GM21737 (cell line): ENCODE measurements around the gene EFNA2.

Experiments
- ATAC-seq: cut with Tn5 transposase; IDR thresholded peaks from one replicate; pipeline ENCODE4 v1.9.1; 2021; ENCODE audit warnings: mild to moderate bottlenecking, moderate library complexity; ENCODE audit not compliant: unreplicated experiment

EFNA2 gene

GRCh38 chr19:1271528-1272422 is 13.9 kb upstream of the EFNA2 start:
- no peak for ATAC-seq

GRCh38 chr19:1272423-1273262 is 13.0 kb upstream of the EFNA2 start:
- no peak for ATAC-seq

DNA sequence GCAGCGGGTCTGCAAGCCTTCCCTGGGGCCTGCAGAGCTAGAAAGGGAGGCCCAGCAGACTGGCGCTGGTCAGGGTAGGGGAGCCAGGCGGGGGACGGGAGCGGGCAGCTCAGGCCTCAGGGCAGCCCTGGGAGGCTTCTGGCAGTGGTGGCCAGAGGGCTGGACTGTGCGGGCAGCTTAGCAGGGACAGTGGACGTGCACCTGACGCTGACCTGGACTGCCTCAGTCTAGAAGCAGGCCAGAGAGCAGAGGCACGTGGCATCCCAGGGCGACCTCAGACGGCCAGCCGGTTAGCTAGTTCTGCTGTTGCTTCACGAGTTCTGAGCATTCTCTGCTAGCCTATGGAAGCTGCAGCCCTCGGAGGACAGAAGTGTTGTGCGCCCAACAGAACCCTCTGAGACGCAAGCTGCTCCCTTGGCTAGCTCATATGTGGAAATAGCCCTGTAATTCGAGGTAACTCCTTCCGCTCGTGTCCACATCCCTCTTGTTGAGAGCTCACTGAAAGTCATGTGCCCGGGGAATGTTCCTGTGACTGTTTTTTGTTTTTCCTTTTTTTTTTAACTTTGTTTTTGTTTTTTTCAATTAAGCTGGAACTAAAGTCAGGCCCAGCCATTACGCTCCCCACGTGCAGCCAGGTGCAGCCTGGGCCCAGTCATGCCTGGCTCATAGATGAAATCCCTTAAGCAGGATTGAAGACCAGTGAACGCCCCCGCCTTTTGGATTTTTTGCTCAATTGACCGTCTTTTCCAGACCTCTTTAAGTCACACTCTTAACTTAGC is 12.2 kb upstream of the EFNA2 start:
- no peak for ATAC-seq

DNA sequence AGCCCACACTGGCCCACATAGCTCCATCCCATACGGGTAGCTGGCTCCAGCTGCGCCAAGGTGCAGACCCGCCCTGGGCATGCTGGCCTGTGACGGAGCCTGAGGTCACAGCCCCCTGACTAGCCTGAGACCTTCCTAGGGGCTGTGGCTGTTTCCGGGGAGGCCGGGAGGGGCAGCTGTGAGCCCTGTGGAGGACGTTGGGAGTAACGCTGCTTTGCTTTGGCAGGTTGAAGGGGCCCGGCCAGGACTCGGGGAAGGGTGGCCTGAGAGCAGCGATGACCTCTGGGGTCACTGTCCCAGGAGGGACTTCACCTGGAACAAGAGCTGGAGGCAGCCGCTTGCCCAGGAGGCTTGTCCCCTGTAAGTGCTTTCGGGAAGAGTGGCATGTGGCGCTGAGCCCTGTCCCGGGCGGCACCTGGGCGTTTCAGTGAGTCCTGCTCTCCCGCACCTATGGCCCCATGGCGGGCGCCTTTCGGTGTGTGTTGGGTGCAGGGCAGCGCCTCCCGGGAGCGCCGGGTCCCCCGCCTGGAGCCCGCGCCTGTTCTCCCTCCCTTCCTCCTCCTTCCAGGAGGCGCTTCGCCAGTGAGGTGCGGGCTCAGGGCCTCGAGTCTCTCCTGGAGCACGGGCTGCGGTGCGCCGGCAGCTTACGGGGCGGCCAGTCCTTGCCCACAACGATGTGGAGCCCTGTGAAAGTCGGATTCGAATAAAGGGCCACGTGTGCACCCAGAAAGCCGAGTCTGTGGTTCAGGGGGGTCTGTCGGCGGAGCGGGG is 11.4 kb upstream of the EFNA2 start:
- ATAC-seq, result no peak

- no peak for ATAC-seq
These were observed 10.8 kb upstream of the EFNA2 start for GRCh38 chr19:1274852-1275259.

DNA sequence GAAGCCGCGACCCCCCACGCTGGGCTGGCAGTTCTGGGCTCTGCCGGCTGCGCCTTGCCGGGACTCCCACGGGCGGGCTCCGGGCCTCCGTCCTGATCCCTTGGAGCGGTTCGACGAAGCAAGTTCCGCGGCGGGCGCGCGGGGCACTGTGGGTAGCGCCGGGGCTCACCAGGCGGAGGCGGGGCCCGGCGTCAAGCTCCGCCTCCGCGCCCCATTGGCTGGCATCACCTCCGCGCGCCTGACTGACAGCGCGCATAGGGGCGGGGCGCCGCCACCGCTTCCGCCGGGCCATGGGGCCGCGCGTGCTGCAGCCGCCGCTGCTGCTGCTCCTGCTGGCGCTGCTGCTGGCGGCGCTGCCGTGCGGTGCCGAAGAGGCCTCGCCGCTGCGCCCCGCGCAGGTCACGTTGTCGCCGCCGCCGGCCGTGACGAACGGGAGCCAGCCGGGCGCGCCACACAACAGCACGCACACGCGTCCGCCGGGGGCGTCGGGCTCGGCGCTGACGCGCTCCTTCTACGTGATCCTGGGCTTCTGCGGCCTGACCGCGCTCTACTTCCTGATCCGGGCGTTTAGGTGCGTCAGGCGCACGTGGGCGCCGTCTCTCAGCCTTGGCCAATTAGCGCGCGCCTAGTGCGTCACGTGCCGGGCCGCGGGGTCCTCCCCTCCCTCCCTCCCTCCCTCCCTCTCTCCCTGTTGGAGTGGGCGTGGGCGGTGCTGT is 10.3 kb upstream of the EFNA2 start, which contains the start of gene FAM174C:
Gene FAM174C (plus strand): TSS at position 271 of the 716 bp plus-strand sequence. CDS start 20 bp downstream, at position 291.
- peak; percentile 62 for ATAC-seq

DNA sequence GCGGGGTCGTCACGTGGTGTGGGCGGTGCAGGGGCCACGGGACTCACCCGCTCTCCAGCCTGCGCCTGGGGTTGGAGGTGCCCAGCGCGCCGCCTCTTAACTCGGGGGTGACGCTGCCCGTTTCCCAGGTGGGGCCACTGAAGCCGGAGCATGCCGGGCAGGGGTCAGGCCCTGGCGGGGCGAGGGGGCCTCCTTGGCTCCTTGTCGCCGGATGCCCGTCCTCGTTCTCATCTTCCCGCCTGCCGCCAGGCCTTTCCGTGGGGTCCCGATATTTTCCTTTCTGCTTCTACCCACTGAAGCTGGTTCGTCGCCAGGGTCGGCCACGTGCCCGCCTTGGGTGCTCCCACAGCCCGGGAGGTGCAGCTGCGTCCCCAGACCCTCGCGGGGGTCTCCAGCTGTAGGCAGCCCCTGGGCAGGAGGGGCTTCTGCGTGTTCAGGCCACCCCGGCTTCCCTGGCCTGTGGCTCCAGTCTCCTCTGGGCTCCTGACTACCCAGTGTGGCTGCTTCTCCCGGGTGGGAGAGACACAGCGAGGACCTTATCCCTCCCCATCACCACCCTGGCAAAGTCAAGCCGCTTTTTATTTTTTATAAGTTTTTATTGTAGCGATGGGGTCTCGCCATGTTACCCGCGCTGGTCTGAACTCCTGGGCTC is 9.6 kb upstream of the EFNA2 start:
- no peak for ATAC-seq

DNA sequence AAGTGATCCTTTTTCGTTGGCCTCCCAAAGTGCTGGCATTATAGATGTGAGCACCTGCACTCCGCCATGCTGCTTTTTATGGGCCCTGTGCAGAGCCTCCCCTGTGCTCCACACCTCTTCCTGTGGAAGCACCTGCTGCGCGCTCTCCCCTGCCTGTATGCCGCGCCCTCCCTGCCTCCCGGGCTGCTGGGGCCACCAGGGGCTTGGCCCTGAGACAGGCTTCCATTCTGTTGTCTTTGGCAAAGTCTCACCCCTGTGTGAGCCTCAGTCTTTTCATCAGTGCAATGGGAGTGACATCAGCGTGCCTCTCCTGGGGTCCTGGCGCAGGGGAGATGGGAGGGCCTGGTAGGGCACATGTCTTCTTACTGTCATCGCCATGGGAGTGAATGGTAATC is 9.0 kb upstream of the EFNA2 start:
- ATAC-seq, result no peak

DNA sequence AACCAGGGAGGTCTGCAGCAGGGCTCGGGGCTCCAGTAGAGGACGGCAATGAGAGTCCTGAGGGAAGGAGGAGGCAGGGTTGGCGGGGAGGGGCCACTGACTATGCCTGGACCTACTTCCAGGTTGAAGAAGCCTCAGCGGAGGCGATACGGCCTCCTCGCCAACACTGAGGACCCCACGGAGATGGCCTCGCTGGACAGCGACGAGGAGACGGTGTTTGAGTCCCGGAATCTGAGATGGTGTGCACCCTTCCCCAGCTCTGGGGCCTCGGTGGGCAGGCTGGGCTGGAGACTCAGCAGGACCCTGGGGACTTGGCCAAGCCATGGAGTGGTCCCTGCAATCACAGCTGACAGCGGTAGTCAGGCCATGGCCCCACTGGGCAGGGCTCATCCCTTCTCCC is 8.6 kb upstream of the EFNA2 start:
- no peak for ATAC-seq

DNA sequence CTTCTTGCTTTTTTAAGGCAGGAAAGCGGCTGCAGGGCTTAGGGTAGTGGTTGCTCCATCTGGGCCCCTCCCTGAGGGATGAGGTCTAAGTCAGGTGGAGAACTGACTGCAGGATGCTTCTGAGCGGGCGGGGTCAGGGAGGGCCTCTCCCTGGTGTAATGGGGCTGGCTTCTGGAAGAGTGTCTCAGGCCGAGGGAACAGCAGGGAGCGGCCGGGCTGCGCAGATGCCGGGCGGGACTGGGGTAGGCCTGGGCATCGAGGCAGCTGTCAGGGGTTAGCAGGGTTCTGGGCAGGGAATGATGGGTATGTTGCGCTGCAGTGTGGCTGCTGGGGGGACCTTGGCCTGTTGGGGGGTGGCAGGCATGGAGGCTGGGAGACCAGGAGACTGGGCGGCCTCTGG is 7.6 kb upstream of the EFNA2 start:
- ATAC-seq, result no peak

DNA sequence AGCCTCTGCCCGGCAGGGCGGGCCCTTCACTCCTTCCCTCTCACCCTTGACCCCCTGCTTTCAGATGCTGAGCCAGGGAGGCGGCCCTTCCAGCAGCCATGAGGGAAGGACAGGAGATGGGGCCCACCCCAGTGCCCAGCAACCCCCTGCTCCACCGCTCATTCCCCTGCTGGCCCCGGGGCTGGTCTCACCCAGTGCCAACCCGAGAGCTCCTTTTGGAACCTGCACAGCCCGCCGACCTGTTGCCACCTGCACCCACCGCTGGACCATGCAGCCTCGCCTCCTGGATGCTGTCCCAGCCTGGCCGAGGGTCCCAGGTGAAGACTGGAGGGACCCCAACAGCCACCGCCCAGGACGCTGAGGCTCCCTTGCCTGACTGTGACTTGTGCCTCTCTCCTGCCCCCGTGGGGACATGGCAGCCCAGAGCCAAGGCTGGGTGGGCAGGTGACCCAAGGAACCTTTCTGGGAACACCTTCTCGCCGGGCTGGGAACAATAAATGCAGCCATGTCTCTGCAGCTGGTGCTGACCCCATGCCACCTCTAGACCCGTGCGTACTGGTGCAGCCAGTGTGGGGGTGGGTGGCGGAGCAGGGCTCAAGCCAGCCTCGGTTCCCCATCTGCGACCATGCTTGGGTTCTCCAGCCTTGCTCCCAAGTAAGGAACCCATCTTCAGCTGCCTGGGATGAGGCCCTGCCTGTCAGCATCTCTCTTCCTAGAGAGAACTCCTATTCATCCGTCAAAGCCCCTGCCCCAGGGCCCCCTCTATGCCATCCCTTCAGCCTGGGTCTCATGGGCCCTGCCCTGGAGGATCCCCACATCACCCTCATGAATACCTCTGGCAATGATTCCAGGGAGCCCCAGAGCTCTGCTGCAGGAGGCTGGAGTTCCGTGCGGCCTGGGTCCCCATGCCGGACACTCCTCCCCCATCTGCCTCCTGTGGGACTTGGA is 6.7 kb upstream of the EFNA2 start:
- ATAC-seq, result no peak

GRCh38 chr19:1279782-1280341 is 5.8 kb upstream of the EFNA2 start:
- no peak for ATAC-seq

DNA sequence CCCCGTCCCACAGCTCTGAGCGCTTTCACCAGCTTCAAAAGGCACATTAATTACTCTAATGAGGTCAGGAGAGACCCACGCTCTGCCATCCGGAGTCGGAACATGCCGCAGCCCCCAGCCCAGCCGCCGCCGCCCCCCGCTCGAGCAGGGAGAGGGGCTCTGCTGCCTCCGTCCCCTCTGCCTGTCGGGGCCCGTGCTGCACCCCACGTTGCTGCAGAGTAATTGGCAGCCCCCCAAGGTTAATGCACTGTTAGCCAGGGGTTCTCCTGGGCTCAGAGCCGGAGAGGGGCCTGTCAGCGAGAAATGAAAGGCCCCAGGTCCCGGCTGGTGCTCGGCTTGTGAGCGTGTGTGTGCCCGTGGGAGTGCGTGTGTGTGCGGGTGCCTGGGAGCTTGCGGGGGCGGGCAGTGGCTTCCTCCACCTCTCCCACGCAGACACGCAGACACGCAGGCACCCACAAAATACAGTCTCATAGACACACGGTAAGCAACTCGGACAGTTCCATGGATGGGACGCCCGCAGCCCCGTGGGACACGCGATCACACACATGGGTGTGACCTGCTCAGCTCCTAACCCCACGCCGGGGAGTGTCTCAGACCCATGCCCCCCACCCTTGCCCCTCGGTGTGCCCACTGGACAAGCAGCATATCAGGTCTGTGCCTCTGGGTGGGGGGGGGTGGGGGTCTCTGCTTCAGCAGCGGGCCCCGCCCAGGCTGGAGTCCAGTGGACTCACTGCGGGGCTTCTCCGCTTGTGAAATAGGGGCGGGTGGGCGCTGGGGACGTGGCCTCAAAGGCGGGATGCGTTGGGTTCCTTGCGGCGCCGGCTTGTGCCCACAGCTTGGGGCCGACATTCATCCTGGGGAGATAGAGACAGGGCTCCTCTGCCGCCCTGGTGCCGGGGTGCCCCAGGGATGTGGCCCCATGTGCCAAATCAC is 4.8 kb upstream of the EFNA2 start:
- no peak for ATAC-seq

GRCh38 chr19:1281569-1282287 is 3.9 kb upstream of the EFNA2 start:
- no peak for ATAC-seq

GRCh38 chr19:1282588-1283206 is 3.0 kb upstream of the EFNA2 start:
- no peak for ATAC-seq
